Stimulated activated effector memory CD8-positive, alpha-beta T cell treated with anti-CD3 and anti-CD28 coated beads, Interleukin-12 subunit alpha, Interleukin-12 subunit beta, amount 100 ng/mL, for 72 hours (primary cell): ENCODE data around the gene ADAMTSL3.
"Not testable (repeated sequence)": the region's sequence is repeated elsewhere in the genome, so short reads cannot be mapped to it uniquely, and the experiment has no call there.

Experiments
- ATAC-seq: fragments of 150-1000 bp; cut with Tn5 transposase; 2 replicates; pipeline ENCODE4 v1.10.0; 2021
- DNase-seq, 2 donors: peaks; one replicate each; pipeline ENCODE4 v3.0.0; 2021 to 2022; ENCODE audit warnings: low spot score in 2 of 2
- H3K27ac Mint-ChIP-seq: one replicate; pipeline ENCODE4 v1.8.0; 2022; ENCODE audit warnings: mild to moderate bottlenecking, mixed read lengths
- H3K36me3 Mint-ChIP-seq: one replicate; pipeline ENCODE4 v1.8.0; 2022; ENCODE audit warnings: mild to moderate bottlenecking, mixed read lengths
- H3K4me1 Mint-ChIP-seq: one replicate; pipeline ENCODE4 v1.8.0; 2022; ENCODE audit warnings: mixed read lengths
- H3K4me3 Mint-ChIP-seq: one replicate; pipeline ENCODE4 v1.8.0; 2022; ENCODE audit warnings: mild to moderate bottlenecking, mixed read lengths
- H3K9me3 Mint-ChIP-seq: one replicate; pipeline ENCODE4 v1.8.0; 2022; ENCODE audit warnings: mixed read lengths

Gene ADAMTSL3

DNA sequence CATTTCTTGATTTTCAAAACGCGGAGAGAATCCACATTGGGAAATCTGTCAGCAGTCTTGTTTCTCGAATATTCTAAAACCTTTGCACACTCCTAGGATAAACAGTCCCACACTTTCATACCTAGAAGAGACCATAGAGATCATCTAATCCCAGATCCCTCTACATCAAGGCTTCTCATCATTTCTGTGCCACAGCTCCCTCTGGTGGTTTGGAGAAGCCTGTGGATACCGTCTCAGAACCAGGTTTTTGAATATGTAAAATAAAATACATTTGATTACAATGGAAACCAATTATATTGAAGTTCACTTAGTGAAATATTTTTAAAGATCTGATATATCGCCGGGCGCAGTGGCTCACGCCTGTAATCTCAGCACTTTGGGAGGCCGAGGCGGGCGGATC, 369.7 kb downstream of the ADAMTSL3 start:
- H3K36me3 Mint-ChIP-seq = no peaks in the 10 kb centered on the region
- no peaks in the 10 kb centered on the region for H3K9me3 Mint-ChIP-seq
- DNase-seq (no peak), ATAC-seq (no peak)
- H3K4me1 Mint-ChIP-seq = no peaks in the 10 kb centered on the region
- H3K4me3 Mint-ChIP-seq = no peak overlapping the region
- H3K27ac Mint-ChIP-seq = no peak overlapping the region

DNA sequence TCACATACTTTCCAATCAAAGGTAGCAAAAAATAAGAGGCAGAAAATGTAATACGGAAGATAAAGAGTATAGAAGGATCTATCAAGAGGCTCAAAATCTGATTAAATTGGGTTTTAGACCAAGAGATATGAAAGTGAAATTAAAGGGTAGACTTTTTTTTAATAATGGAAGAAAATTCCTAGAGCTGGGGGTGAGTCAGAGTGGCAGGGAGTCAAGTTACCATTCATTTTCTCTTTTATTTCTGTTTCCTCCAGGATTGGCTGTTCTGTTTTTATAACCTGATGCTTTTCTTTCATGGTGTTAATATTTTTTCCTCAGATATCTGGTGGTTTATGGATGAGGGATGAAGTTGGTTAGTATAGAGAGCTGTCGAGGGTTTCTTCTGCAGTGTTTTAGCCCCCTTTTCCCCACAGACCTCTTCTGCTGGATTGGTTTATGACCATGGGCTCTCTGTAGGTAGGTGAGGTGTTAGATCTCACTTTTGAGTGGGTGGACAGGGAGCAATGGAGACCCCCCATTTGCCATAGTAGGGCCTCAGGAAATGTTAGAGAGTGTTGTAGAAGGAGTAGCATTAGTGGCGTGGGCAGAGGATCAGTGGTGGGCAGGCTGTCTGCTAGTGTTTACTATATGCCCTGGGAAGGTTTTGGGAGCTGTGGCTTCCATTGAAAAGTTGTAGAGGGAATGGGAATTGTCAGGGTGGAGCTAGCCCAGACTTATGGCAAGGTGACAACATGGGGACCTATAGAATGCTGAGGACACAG, 380.1 kb downstream of the ADAMTSL3 start:
- ATAC-seq (no peak), DNase-seq (no peak)
- H3K9me3 Mint-ChIP-seq = peaks cover 5% of the 10 kb centered on the region

GRCh38 chr15:84034578-84035398, 380.9 kb downstream of the ADAMTSL3 start:
- ATAC-seq = no peak

More for the DNA sequence above, 380.1 kb downstream of the ADAMTSL3 start:
- no peaks in the 10 kb centered on the region for H3K36me3 Mint-ChIP-seq
- no peak overlapping the region for H3K4me3 Mint-ChIP-seq
- H3K27ac Mint-ChIP-seq = no peak overlapping the region
- no peaks in the 10 kb centered on the region for H3K4me1 Mint-ChIP-seq

DNA sequence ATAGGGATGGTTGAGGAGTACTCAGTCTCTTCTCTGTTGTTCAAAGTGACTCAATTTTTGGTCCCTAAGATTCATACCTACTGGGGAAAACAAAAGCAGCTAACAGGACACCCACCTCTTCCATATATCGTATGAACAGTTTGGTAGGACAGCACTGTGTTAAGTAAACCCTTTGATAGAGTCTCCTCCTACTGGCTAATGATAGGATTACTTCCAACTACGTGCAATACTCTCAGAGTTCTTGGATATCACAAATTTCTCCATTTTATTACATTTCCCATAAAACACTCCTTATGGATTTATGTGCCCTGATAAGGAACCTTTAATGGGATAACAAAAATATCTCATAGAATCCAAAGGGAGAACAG, 381.5 kb downstream of the ADAMTSL3 start:
- Mint-ChIP-seq H3K4me1 (no peaks in the 10 kb centered on the region), H3K4me3 (no peak overlapping the region), H3K27ac (no peak overlapping the region), H3K9me3 (no peaks in the 10 kb centered on the region), H3K36me3 (no peaks in the 10 kb centered on the region)
- no peak for DNase-seq
- no peak for ATAC-seq

More at GRCh38 chr15:84034578-84035398, 380.9 kb downstream of the ADAMTSL3 start:
- Mint-ChIP-seq H3K27ac (no peak overlapping the region), H3K36me3 (no peaks in the 10 kb centered on the region), H3K4me1 (no peaks in the 10 kb centered on the region), H3K9me3 (no peaks in the 10 kb centered on the region), H3K4me3 (no peak overlapping the region)
- no peak for DNase-seq

DNA sequence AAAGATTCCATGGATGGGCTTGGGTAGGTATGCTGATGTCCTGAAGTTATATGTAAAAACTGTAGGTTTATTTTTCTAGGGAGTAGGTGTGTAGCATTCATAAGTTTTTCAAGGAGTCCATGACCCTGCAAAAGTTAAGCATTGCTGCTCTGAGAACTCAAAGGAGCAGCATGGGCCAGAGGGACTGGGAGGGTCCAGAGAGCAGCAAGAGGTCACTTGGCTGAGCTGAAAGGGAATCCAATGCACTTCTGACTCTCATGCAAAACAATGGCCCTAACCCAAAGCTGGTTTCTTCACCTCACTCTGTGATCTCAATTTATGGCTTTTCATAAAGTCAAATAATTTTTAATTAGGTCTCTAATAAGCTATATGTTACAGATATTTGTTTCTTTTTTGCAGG, 383.4 kb downstream of the ADAMTSL3 start:
- DNase-seq = no peak
- ATAC-seq = no peak
- Mint-ChIP-seq H3K27ac (no peak overlapping the region), H3K9me3 (peaks cover 4% of the 10 kb centered on the region), H3K36me3 (no peaks in the 10 kb centered on the region), H3K4me1 (no peaks in the 10 kb centered on the region), H3K4me3 (no peak overlapping the region)

DNA sequence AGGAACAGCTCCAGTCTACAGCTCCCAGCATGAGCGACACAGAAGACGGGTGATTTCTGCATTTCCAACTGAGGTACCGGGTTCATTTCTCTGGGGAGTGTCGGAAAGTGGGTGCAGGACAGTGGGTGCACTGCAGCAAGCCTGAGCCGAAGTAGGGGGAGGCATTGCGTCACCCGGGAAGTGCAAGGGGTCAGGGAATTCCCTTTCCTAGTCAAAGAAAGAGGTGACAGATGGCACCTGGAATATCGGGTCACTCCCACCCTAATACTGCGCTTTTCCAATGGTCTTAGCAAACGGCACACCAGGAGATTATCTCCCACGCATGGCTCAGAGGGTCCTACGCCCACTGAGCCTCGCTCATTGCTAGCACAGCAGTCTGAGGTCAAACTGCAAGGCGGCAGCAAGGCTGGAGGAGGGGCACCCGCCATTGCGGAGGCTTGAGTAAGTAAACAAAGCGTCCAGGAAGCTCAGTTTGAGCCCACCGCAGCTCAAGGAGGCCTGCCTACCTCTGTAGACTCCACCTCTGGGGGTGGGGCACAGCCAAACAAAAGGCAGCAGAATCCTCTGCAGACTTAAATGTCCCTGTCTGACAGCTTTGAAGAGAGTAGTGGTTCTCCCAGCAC, 388.6 kb downstream of the ADAMTSL3 start:
- H3K9me3 Mint-ChIP-seq = peaks cover 16% of the 10 kb centered on the region
- not testable (repeated sequence) for H3K4me1 Mint-ChIP-seq, DNase-seq, H3K27ac Mint-ChIP-seq, H3K4me3 Mint-ChIP-seq, ATAC-seq, H3K36me3 Mint-ChIP-seq

- no peaks in the 10 kb centered on the region for H3K4me1 Mint-ChIP-seq
These were observed 392.2 kb downstream of the ADAMTSL3 start for GRCh38 chr15:84046064-84046637.

GRCh38 chr15:84049480-84049879, 395.6 kb downstream of the ADAMTSL3 start:
- H3K4me1 Mint-ChIP-seq, ATAC-seq, H3K4me3 Mint-ChIP-seq, DNase-seq, H3K27ac Mint-ChIP-seq, H3K36me3 Mint-ChIP-seq: not testable (repeated sequence)
- peaks cover 13% of the 10 kb centered on the region for H3K9me3 Mint-ChIP-seq

More at GRCh38 chr15:84046064-84046637, 392.2 kb downstream of the ADAMTSL3 start:
- H3K27ac Mint-ChIP-seq = no peak overlapping the region
- no peaks in the 10 kb centered on the region for H3K36me3 Mint-ChIP-seq
- DNase-seq (no peak), ATAC-seq (no peak)
- H3K9me3 Mint-ChIP-seq = peaks cover 16% of the 10 kb centered on the region
- H3K4me3 Mint-ChIP-seq = no peak overlapping the region

GRCh38 chr15:84050076-84050475, 396.2 kb downstream of the ADAMTSL3 start:
- H3K4me1 Mint-ChIP-seq = no peaks in the 10 kb centered on the region
- DNase-seq = no peak
- peaks cover 13% of the 10 kb centered on the region for H3K9me3 Mint-ChIP-seq
- H3K36me3 Mint-ChIP-seq = no peaks in the 10 kb centered on the region
- no peak overlapping the region for H3K4me3 Mint-ChIP-seq
- no peak overlapping the region for H3K27ac Mint-ChIP-seq
- ATAC-seq = no peak

DNA sequence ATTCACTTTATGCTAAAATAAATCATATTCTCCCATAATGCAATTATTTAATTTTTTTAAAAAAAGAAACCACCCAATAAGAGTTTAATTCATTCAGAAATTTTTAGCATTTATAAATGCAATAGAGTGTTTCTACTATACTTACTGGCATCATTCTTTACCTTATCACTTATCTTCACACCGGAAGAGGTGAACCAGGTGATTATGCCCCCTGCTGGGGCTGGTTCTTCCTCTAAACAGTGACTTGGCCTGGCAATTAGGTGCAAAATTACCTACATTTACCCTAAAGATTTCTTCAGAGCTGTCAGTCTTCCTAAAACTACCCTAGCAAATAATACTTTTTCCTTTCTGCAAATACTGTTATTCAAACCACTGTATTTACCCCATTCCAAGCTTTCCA, 397.2 kb downstream of the ADAMTSL3 start:
- not testable (repeated sequence) for H3K36me3 Mint-ChIP-seq, H3K4me1 Mint-ChIP-seq, H3K4me3 Mint-ChIP-seq, DNase-seq, ATAC-seq, H3K27ac Mint-ChIP-seq, H3K9me3 Mint-ChIP-seq

- not testable (repeated sequence) for ATAC-seq, H3K36me3 Mint-ChIP-seq, DNase-seq, H3K27ac Mint-ChIP-seq, H3K4me1 Mint-ChIP-seq, H3K4me3 Mint-ChIP-seq
- H3K9me3 Mint-ChIP-seq = peaks cover 24% of the 10 kb centered on the region
These were observed 400.6 kb downstream of the ADAMTSL3 start for GRCh38 chr15:84054544-84054943.

DNA sequence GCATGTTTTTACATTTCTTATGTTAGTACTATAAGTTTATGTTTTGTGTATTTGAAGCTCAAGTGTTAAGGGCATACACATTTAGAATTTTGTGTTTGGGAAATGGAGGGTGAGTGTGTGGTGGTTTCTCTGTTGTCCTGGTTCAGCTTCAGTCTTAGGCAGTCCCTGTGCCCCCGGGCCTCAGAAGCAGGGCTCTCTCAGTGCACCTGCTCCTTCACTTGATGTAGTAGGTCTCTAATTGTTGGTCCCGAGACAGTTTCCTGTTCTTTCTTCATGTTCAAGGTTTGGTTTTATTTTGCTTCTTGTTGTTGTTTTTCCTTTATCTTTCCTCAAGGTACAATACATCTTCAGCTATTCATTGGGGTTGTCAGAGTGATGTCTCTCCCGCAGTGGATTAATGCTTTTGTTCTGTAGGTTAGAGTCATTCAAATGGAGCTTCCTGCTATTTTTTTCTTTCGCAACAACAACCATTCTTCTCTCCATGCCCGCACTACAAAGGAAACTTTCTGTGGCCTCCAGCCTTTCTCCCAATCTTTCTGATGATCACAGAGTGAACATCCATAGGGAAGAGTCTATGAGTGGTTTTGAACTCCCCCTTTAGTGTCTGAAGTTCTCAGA, 403.9 kb downstream of the ADAMTSL3 start:
- H3K9me3 Mint-ChIP-seq = peaks cover 24% of the 10 kb centered on the region
- H3K36me3 Mint-ChIP-seq = no peaks in the 10 kb centered on the region
- no peak for ATAC-seq
- no peak overlapping the region for H3K4me3 Mint-ChIP-seq
- no peak overlapping the region for H3K27ac Mint-ChIP-seq
- DNase-seq = no peak
- H3K4me1 Mint-ChIP-seq = no peaks in the 10 kb centered on the region

DNA sequence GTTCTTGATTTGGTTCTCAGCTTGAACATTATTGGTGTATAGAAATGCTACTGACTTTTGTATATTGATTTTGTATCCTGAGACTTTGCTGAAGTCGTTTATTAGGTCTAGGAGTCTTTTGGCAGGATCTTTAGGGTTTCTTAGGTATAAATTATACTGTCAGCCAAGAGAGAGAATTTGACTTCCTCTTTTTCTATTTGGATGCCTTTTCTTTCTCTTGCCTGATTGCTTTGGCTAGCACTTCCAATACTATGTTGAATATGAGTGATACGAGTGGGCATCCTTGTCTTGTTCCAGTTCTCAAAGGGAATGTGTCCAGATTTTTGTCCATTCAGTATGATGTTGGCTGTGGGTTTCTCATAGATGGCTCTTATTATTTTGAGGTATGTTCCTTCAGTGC, 409.8 kb downstream of the ADAMTSL3 start:
- not testable (repeated sequence) for H3K36me3 Mint-ChIP-seq, H3K4me1 Mint-ChIP-seq, ATAC-seq, H3K4me3 Mint-ChIP-seq, H3K27ac Mint-ChIP-seq, H3K9me3 Mint-ChIP-seq, DNase-seq

GRCh38 chr15:84068674-84069073, 414.8 kb downstream of the ADAMTSL3 start:
- H3K36me3 Mint-ChIP-seq, H3K4me3 Mint-ChIP-seq, ATAC-seq, DNase-seq, H3K9me3 Mint-ChIP-seq, H3K27ac Mint-ChIP-seq, H3K4me1 Mint-ChIP-seq: not testable (repeated sequence)

DNA sequence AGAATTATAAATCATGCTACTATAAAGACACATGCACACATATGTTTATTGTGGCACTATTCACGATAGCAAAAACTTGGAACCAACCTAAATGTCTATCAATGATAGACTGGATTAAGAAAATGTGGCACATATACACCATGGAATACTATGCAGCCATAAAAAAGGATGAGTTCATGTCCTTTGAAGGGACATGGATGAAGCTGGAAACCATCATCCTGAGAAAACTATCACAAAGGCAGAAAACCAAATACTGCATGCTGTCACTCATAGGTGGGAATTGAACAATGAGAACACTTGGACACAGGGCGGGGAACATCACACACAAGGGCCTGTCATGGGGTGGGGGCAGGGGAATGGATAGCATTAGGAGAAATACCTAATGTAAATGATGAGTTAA, 424.1 kb downstream of the ADAMTSL3 start:
- not testable (repeated sequence) for H3K4me3 Mint-ChIP-seq, H3K27ac Mint-ChIP-seq, DNase-seq, ATAC-seq, H3K36me3 Mint-ChIP-seq, H3K9me3 Mint-ChIP-seq
- H3K4me1 Mint-ChIP-seq = peaks cover 13% of the 10 kb centered on the region
